GM21723 (cell line): Measurements from ENCODE around the gene WBP2NL.

Experiments
- ATAC-seq: cut with Tn5 transposase; IDR thresholded peaks from one replicate; pipeline ENCODE4 v1.9.1; 2021; ENCODE audit warnings: mild to moderate bottlenecking, moderate library complexity; ENCODE audit not compliant: unreplicated experiment

Gene WBP2NL

GRCh38 chr22:41976961-41977566, 21.5 kb upstream of the WBP2NL start:
- no peak for ATAC-seq

GRCh38 chr22:41978732-41979131, 19.9 kb upstream of the WBP2NL start:
- ATAC-seq = no peak

GRCh38 chr22:41979423-41980250, 19.0 kb upstream of the WBP2NL start:
- ATAC-seq = no peak

- ATAC-seq = no peak
Observed at GRCh38 chr22:41982865-41983264, 15.7 kb upstream of the WBP2NL start.

- ATAC-seq = no peak
Observed at GRCh38 chr22:41983513-41984405, 14.8 kb upstream of the WBP2NL start.

GRCh38 chr22:41987276-41987675, 11.3 kb upstream of the WBP2NL start:
- no peak for ATAC-seq

GRCh38 chr22:41989246-41989645, 9.3 kb upstream of the WBP2NL start:
- ATAC-seq = no peak

GRCh38 chr22:41991111-41991510, 7.5 kb upstream of the WBP2NL start:
- no peak for ATAC-seq

- no peak for ATAC-seq
Observed at GRCh38 chr22:41992496-41992895, 6.1 kb upstream of the WBP2NL start.

GRCh38 chr22:41995211-41995610, 3.4 kb upstream of the WBP2NL start:
- no peak for ATAC-seq

- no peak for ATAC-seq
Observed at GRCh38 chr22:41996826-41997225, 1.8 kb upstream of the WBP2NL start.

- no peak for ATAC-seq
Observed at GRCh38 chr22:42000466-42000865, 1.9 kb downstream of the WBP2NL start.

GRCh38 chr22:42001121-42001520, 2.5 kb downstream of the WBP2NL start:
- no peak for ATAC-seq

- no peak for ATAC-seq
Observed at GRCh38 chr22:42001706-42002105, 3.1 kb downstream of the WBP2NL start.

GRCh38 chr22:42007922-42008321, 9.3 kb downstream of the WBP2NL start:
- no peak for ATAC-seq

GRCh38 chr22:42010778-42011177, 12.2 kb downstream of the WBP2NL start:
- no peak for ATAC-seq

- no peak for ATAC-seq
Observed at GRCh38 chr22:42013385-42013784, 14.8 kb downstream of the WBP2NL start.

- ATAC-seq = no peak
Observed at GRCh38 chr22:42016111-42016510, 17.5 kb downstream of the WBP2NL start.

GRCh38 chr22:42018224-42018623, 19.6 kb downstream of the WBP2NL start:
- ATAC-seq = no peak

GRCh38 chr22:42021571-42021970, 23.0 kb downstream of the WBP2NL start:
- no peak for ATAC-seq

- ATAC-seq = no peak
Observed at GRCh38 chr22:42022162-42022847, 23.7 kb downstream of the WBP2NL start.
